HS-5 (cell line): ENCODE measurements around the gene NDRG3.

Source experiments
- DNase-seq: peaks from one replicate; pipeline ENCODE4 v3.0.0-alpha.2; 2012; ENCODE audit warnings: low read depth

The NDRG3 gene

DNA sequence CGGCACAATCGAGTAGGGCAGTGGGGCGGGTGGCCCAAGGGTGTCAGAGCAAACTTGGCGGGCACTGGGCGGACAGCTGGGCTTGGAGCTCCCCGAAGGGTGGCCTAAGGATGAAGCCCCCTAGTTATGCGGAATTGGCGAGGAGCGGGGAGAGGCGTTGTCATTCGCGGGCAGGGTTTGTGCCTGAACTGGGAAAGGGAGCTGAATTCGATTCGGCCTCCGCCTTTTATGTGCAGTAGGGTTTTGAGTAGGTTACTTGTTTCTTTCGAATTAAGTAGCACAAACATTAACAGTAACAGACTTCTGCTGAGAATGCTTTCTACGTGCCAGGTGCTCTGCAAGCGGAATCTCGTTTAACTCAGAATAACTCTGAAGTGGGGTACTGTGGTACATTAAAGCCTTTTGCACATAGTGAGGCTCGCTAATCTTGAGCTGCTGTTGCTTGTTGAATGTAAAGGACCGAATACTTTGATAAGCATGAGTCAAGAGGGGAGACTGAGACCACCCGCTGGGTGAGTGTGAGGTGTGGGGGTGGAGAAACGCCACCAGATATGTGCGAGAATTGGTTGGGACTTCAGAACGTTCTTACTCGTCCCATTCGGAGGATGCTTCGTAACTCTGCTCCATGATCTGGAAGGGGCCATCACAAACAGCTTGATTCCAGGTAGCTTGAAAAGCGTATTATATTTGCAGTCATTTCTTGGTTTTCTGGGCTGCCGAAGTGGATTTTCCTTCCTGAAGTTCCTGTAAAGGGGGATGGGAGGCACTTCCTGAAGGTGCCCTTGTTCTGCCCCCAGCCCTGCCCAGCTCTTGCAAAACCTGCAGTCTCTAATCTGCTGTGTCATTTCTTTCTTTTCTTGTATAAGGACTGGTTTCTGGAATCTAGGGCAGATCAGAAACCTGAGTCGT is 139.5 kb downstream of the NDRG3 start:
- no peak for DNase-seq

DNA sequence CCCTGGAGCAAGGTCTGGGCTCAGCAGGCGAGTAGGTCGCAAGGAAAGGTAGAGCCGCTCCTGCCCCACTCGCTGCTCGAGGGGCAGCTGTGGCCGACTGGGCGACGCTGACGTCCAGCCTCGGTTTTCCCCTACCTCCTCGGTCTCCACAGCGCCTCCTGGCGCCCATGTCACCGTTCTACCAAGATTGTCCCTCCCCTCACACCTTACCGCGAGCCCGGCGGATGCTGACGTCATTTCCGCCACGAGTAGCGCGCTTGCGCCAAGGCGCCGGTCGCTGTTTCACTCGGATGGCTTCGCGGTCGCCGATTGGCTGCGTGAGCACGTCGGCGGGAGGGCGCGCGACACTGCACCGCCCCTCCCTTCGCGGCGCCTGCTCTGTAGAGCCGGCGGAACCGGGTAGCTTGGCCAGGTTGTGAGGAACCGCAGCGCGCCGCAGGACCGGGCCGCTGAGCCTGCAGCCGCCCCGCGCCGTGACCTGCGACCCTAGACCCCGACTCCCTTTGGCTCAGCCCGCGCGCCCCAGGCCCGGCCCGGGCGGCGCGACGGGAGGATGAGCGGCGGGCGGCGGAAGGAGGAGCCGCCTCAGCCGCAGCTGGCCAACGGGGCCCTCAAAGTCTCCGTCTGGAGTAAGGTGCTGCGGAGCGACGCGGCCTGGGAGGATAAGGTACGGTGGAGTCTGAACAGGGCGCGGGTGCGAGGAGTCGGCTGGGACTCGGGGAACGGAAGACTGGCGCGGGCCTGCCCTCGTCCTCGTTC is 140.3 kb downstream of the NDRG3 start, which contains the start of gene RAB5IF:
TSS of gene RAB5IF (plus strand) at position 381 of the 759 bp plus-strand sequence. CDS start at position 554, 173 bp downstream.
- peak; percentile 96 for DNase-seq

DNA sequence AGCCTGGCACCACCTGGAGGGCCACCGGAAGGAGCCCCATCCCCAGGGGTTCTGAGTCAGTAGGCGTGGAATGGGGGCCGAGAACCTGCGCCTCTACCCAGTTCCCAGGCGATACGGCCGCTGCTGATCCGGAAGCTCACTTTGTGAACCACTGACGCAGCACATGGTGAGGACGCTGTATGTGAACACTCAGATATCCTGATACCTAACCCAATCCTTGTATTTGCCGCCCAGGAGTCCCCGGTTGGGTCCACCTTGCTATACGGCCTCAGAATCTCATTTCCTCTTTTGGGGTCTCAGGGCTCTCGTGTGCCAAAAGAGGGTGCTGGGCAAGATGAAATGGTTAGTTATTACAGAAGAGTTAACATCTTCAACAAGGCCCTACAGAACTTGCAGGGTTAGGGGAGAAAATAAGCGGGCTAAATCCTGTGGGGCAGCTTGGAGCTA is 140.9 kb downstream of the NDRG3 start:
- no peak for DNase-seq
